Raji (cell line): ENCODE measurements around the gene SPDYA.
A peak's percentile ranks its signal among the peaks of the same experiment; 100 is the strongest.

Experiments
- POLR2A ChIP-seq: IDR thresholded peaks from 2 replicates; pipeline ENCODE4 v1.6.1; 2011; ENCODE audit warnings: low read depth, low read length, control low read depth; ENCODE audit not compliant: insufficient read depth

SPDYA gene

DNA sequence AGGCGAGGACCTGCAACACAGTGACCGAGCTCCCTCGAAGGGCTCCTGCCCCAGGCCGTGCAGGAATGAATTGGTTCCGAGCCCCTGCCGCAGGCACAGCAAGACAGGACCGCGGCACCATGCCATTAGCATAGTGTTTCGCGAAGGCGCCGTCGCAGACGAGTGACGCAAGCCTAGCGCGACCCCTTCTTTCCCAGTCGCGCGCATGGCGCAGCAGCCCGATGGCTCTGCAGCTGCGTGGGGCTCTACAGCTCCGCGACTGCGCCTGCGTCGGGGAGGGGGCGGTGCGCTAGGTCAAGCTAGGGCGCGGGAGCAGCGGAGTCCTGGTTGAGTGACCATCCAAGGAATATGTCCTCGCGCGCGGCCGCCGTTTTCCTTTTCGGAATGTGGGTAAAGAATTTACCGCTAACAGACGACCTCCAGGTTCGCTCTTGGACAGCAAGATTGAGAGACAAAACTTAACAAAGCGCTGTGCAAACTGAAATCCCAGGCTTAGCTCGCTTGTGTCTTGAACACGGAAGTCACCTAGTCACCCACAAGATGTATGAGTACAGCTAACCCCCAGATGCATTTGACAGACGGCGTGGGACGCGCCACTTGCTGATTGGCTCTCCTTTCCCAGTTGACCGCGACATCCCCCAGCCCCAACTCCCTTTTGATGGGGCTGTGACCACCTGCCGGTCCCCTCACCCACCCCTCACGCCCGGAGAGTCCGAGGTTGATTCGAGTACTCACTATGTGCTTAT is 59.7 kb downstream of the SPDYA start, which contains the start of gene TRMT61B:
TRMT61B (minus strand) TSS at position 164 of the 746 bp plus-strand sequence; CDS start at position 132, 32 bp downstream.
- peak; percentile 99 for TF ChIP-seq POLR2A

DNA sequence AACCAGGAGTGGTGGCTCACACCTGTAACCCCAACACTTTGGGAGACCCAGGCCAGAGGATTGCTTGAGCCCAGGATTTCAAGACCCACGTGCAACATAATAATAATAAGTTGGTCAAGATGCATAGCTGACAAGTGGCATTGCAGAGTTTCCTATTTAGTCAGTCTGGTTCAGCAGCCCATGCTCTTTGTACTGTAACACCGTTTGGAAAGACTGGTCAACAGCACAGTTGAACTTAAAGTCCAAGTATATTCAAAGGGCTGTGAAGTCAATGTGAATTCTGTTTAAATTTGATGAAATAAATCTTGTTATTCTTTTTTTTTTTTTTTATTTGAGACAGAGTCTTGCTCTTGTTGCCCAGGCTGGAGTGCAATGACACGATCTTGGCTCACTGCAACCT is 61.0 kb downstream of the SPDYA start:
- TF ChIP-seq POLR2A, result no peak

- no peak for TF ChIP-seq POLR2A
Observed at GRCh38 chr2:28880193-28880592, 69.6 kb downstream of the SPDYA start.

- TF ChIP-seq POLR2A, result no peak
Observed at GRCh38 chr2:28893488-28893887, 82.9 kb downstream of the SPDYA start.

- TF ChIP-seq POLR2A, result peak; percentile 84
Observed at GRCh38 chr2:28894470-28895188, 84.0 kb downstream of the SPDYA start, which contains the start of gene WDR43. Gene WDR43 (plus strand): TSS chr2:28894667. CDS start chr2:28894699, 32 bp downstream.

GRCh38 chr2:28895189-28895893 is 84.7 kb downstream of the SPDYA start:
- no peak for TF ChIP-seq POLR2A

GRCh38 chr2:28896906-28897305 is 86.3 kb downstream of the SPDYA start:
- no peak for TF ChIP-seq POLR2A

DNA sequence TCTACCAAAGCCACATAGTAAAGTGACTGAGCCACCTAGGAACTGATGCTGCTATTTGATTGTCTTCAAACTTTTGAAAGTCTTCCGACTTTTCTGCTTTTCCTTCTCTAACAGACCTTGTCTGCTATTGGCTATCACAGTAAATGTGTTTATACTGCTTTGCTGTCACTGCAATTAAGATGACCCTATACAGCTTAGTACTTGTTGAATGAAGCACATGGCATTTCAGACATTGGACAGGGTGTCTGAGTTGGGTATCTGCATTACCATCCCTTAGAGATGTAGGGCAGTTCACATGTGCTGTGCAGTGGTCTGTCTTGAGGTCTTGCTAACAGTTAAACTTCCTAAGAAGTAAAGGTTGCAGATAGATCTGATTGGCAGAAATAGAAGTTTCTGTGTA is 87.4 kb downstream of the SPDYA start:
- no peak for TF ChIP-seq POLR2A
